Measurements from ENCODE around the gene PDE12.

Gene PDE12

GRCh38 chr3:57616233-57616632 lies 60.2 kb downstream of the PDE12 start:
- POLR2A ChIA-PET (ENCODE audit: low non-redundant PET): no interaction called here
- no peak overlapping the region for H3K27ac ChIP-seq
- TF ChIP-seq, protein P1, sequence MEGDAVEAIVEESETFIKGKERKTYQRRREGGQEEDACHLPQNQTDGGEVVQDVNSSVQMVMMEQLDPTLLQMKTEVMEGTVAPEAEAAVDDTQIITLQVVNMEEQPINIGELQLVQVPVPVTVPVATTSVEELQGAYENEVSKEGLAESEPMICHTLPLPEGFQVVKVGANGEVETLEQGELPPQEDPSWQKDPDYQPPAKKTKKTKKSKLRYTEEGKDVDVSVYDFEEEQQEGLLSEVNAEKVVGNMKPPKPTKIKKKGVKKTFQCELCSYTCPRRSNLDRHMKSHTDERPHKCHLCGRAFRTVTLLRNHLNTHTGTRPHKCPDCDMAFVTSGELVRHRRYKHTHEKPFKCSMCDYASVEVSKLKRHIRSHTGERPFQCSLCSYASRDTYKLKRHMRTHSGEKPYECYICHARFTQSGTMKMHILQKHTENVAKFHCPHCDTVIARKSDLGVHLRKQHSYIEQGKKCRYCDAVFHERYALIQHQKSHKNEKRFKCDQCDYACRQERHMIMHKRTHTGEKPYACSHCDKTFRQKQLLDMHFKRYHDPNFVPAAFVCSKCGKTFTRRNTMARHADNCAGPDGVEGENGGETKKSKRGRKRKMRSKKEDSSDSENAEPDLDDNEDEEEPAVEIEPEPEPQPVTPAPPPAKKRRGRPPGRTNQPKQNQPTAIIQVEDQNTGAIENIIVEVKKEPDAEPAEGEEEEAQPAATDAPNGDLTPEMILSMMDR (conservative IDR thresholded peaks at IDR 0.05; ENCODE audit: low read depth): no peak
- DNase-seq (ENCODE audit: low spot score): no peak
- CTCF ChIA-PET: no interaction called here
